Brain pericyte (primary cell): ENCODE measurements around the gene PAPLN.
"Not testable (repeated sequence)": the region's sequence is repeated elsewhere in the genome, so short reads cannot be mapped to it uniquely, and the experiment has no call there.

ENCODE experiments used
- DNase-seq: peaks from one replicate; pipeline ENCODE4 v3.0.0-alpha.2; 2012; ENCODE audit warnings: low read depth, low spot score

Gene PAPLN

GRCh38 chr14:73289729-73290128 lies 52.4 kb downstream of the PAPLN start:
- no peak for DNase-seq

GRCh38 chr14:73290279-73290678 lies 53.0 kb downstream of the PAPLN start:
- no peak for DNase-seq

- DNase-seq, result no peak
Observed at GRCh38 chr14:73293782-73294781, 56.8 kb downstream of the PAPLN start.

- DNase-seq, result no peak
Observed at GRCh38 chr14:73295198-73295796, 58.0 kb downstream of the PAPLN start.

GRCh38 chr14:73305499-73305898 lies 68.2 kb downstream of the PAPLN start:
- no peak for DNase-seq

GRCh38 chr14:73307261-73307660 lies 70.0 kb downstream of the PAPLN start:
- DNase-seq, result no peak

- DNase-seq, result not testable (repeated sequence)
Observed at GRCh38 chr14:73309207-73309606, 71.9 kb downstream of the PAPLN start.

- DNase-seq, result no peak
Observed at GRCh38 chr14:73311708-73312030, 74.4 kb downstream of the PAPLN start.

GRCh38 chr14:73312687-73313086 lies 75.4 kb downstream of the PAPLN start:
- no peak for DNase-seq

- no peak for DNase-seq
Observed at GRCh38 chr14:73313151-73313550, 75.8 kb downstream of the PAPLN start.

- DNase-seq, result no peak
Observed at GRCh38 chr14:73323896-73324399, 86.6 kb downstream of the PAPLN start.
